ENCODE data around the gene KCNH6.

DNA sequence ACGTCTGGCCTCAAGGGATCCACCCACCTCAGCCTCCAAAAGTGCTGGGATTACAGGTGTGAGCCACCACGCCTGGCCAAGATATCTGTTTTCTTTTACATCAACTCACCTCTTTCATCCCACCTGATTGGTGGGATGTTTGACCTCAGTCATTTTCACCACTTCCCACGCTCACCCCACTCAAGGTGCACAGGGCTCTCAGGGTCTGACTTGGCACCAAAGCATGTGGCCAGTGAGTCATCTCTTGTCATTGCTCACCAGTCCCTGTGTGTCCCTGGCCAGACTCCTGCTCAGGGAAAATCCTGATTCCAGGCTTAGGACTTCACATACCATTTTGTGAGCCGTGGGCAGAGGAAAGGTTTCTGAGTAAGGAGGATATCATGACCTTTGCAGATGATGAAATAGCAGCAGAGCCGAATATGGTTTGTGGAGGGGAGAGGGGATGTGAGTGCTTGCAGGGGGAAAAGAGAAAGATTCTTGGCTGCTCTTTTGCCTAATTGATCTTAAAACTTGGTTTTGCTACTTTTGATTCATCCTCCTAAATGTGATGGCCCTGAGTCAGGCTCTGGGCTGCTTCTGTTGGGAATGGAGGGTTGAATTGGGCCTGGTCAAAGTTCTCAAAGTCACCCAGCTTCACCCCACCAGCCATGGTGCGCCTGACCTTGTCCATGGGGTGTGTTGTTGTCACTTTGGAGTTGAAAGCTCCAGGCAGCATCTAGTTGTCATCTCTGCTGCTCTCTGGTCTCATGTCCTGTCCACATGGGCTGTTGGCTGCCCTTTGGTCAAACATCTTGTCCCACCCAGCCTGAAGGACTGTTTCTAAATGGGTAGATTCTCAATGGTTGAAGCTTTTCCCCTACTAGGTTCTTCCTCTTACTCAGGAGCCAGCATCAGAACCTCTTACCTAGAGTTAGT, 6.0 kb upstream of the KCNH6 start:
- TF ChIP-seq, protein P1, sequence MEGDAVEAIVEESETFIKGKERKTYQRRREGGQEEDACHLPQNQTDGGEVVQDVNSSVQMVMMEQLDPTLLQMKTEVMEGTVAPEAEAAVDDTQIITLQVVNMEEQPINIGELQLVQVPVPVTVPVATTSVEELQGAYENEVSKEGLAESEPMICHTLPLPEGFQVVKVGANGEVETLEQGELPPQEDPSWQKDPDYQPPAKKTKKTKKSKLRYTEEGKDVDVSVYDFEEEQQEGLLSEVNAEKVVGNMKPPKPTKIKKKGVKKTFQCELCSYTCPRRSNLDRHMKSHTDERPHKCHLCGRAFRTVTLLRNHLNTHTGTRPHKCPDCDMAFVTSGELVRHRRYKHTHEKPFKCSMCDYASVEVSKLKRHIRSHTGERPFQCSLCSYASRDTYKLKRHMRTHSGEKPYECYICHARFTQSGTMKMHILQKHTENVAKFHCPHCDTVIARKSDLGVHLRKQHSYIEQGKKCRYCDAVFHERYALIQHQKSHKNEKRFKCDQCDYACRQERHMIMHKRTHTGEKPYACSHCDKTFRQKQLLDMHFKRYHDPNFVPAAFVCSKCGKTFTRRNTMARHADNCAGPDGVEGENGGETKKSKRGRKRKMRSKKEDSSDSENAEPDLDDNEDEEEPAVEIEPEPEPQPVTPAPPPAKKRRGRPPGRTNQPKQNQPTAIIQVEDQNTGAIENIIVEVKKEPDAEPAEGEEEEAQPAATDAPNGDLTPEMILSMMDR (IDR thresholded peaks at IDR 0.05): no peak
- TF ChIP-seq POLR2A (IDR thresholded peaks at IDR 0.05): no peak

Data from lower leg skin (tissue), 3 donors.